KG1 (cell line): ENCODE measurements around the gene SLC25A30.

ENCODE experiments used
- DNase-seq: peaks from one replicate; lab custom pipeline; 2025; lab: John Stamatoyannopoulos, UW

SLC25A30 gene

GRCh38 chr13:45417790-45418534 is at the start of gene SLC25A30:
Gene SLC25A30, minus strand, starts transcription at chr13:45418373. Its CDS starts 6,948 bp downstream, at chr13:45411425.
- peak; percentile 87 for DNase-seq

GRCh38 chr13:45466359-45466758 is 48.2 kb upstream of the SLC25A30 start:
- no peak for DNase-seq

GRCh38 chr13:45464687-45465453 is 46.7 kb upstream of the SLC25A30 start, which contains the start of gene COG3:
Gene COG3, plus strand, starts transcription at chr13:45464939. Its CDS starts 98 bp downstream, at chr13:45465037.
- DNase-seq, result peak; percentile 86

GRCh38 chr13:45464141-45464686 is 46.0 kb upstream of the SLC25A30 start:
- DNase-seq, result no peak

GRCh38 chr13:45456196-45456972 is 38.2 kb upstream of the SLC25A30 start:
- DNase-seq, result no peak

- no peak for DNase-seq
Observed at GRCh38 chr13:45454204-45454603, 36.0 kb upstream of the SLC25A30 start.

- DNase-seq, result no peak
Observed at GRCh38 chr13:45451282-45451681, 33.1 kb upstream of the SLC25A30 start.

GRCh38 chr13:45448965-45449559 is 30.9 kb upstream of the SLC25A30 start:
- DNase-seq, result no peak

- no peak for DNase-seq
Observed at GRCh38 chr13:45447050-45447661, 29.0 kb upstream of the SLC25A30 start.

- no peak for DNase-seq
Observed at GRCh38 chr13:45446181-45446580, 28.0 kb upstream of the SLC25A30 start.

GRCh38 chr13:45445053-45445452 is 26.9 kb upstream of the SLC25A30 start:
- DNase-seq, result no peak

- no peak for DNase-seq
Observed at GRCh38 chr13:45441633-45442032, 23.5 kb upstream of the SLC25A30 start.

- no peak for DNase-seq
Observed at GRCh38 chr13:45439781-45440462, 21.7 kb upstream of the SLC25A30 start.

GRCh38 chr13:45439008-45439407 is 20.8 kb upstream of the SLC25A30 start:
- no peak for DNase-seq

GRCh38 chr13:45437947-45438346 is 19.8 kb upstream of the SLC25A30 start:
- DNase-seq, result no peak

GRCh38 chr13:45436953-45437352 is 18.8 kb upstream of the SLC25A30 start:
- DNase-seq, result no peak

GRCh38 chr13:45436332-45436731 is 18.2 kb upstream of the SLC25A30 start:
- no peak for DNase-seq

- DNase-seq, result no peak
Observed at GRCh38 chr13:45434556-45435371, 16.6 kb upstream of the SLC25A30 start.

- DNase-seq, result no peak
Observed at GRCh38 chr13:45433381-45433790, 15.2 kb upstream of the SLC25A30 start.
